CD4-positive, alpha-beta T cell treated with Interleukin-2 at 100 ng/mL for 4 hours (primary cell): ENCODE results near the gene TMEM175.

Experiments
- DNase-seq: peaks from one replicate; pipeline ENCODE4 v3.0.0-alpha.2; 2020; ENCODE audit warnings: low spot score

The TMEM175 gene

GRCh38 chr4:1004557-1005485, 72.6 kb downstream of the TMEM175 start:
- DNase-seq, result no peak

- DNase-seq, result no peak
These were observed 74.6 kb downstream of the TMEM175 start for GRCh38 chr4:1006856-1007255.
